ENCODE measurements around the gene PROSER3.
"Not testable (repeated sequence)": the region's sequence is repeated elsewhere in the genome, so short reads cannot be mapped to it uniquely, and the experiment has no call there.

The PROSER3 gene

DNA sequence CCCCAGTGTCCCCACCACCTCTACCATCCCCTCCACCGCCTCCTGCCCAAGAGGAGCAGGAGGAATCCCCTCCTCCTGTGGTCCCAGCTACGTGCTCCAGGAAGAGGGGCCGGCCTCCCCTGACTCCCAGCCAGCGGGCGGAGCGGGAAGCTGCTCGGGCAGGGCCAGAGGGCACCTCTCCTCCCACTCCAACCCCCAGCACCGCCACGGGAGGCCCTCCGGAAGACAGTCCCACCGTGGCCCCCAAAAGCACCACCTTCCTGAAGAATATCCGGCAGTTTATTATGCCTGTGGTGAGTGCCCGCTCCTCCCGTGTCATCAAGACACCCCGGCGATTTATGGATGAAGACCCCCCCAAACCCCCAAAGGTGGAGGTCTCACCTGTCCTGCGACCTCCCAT, 37.3 kb upstream of the PROSER3 start:
- no peak overlapping the region for H3K4me3 ChIP-seq
- H3K27ac ChIP-seq, result no peak overlapping the region

DNA sequence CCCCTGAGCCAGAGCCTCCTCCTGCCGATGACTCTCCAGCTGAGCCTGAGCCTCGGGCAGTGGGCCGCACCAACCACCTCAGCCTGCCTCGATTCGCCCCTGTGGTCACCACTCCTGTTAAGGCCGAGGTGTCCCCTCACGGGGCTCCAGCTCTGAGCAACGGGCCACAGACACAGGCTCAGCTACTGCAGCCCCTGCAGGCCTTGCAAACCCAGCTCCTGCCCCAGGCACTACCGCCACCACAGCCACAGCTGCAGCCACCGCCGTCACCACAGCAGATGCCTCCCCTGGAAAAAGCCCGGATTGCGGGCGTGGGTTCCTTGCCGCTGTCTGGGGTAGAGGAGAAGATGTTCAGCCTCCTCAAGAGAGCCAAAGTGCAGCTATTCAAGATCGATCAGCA, 36.6 kb upstream of the PROSER3 start:
- no peak overlapping the region for H3K4me3 ChIP-seq
- no peak overlapping the region for H3K27ac ChIP-seq

GRCh38 chr19:35722461-35722860, 35.5 kb upstream of the PROSER3 start:
- Histone ChIP-seq H3K27ac (no peak overlapping the region), H3K4me3 (no peak overlapping the region)

DNA sequence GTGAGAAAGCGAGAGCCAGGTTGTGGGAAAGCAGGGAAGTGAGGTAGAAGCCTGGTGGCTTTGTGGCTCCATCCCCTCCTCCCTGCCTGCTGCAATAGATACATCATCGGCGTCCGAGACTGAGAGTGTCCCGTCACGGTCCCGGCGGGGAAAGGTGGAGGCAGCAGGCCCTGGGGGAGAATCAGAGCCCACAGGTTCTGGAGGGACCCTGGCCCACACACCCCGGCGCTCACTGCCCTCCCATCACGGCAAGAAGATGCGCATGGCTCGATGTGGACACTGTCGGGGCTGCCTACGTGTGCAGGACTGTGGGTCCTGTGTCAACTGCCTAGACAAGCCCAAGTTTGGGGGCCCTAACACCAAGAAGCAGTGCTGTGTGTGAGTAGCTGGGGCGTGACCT, 35.1 kb upstream of the PROSER3 start:
- H3K27ac ChIP-seq, result no peak overlapping the region
- no peak overlapping the region for H3K4me3 ChIP-seq

GRCh38 chr19:35723671-35724070, 34.3 kb upstream of the PROSER3 start:
- H3K27ac ChIP-seq, result no peak overlapping the region
- no peak overlapping the region for H3K4me3 ChIP-seq

DNA sequence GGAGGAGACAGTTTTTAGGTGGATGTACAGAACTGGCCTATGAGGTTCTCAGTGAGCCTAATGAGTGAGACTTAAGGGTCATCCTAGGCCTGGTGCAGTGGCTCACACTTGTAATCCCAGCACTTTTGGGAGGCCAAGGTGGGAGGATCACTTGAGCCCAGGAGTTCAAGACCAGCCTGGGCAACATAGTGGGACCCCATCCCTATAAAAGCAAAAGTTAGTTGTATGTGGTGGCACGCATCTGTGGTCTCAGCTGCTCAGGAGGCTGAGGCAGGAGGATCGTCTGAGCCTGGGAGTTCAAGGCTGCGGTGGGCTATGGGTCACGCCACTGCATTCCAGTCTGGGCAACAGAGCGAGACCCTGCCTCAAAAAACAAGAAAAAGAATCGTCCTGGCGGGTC, 33.8 kb upstream of the PROSER3 start:
- not testable (repeated sequence) for H3K27ac ChIP-seq

DNA sequence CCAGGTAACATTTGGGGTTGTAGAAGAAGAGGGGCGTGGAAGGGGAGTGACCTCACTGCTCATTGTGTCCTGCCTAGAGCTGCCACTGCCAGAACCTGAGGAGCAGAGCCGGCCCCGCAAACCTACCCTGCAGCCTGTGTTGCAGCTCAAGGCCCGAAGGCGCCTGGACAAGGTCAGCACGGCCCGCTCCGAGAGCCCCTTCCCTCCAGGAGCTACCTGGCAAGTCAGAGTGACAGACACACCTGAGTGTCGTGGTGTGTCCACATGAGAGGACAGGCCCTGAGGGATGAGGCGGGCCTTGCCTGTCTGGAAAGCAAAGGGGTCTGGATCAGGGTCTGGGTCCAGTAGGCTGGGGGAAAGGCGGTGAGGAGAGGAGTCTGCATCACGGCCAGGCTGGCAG, 33.4 kb upstream of the PROSER3 start:
- Histone ChIP-seq H3K4me3 (no peak overlapping the region), H3K27ac (no peak overlapping the region)

More for the DNA sequence above, 33.8 kb upstream of the PROSER3 start:
- H3K4me3 ChIP-seq, result not testable (repeated sequence)

DNA sequence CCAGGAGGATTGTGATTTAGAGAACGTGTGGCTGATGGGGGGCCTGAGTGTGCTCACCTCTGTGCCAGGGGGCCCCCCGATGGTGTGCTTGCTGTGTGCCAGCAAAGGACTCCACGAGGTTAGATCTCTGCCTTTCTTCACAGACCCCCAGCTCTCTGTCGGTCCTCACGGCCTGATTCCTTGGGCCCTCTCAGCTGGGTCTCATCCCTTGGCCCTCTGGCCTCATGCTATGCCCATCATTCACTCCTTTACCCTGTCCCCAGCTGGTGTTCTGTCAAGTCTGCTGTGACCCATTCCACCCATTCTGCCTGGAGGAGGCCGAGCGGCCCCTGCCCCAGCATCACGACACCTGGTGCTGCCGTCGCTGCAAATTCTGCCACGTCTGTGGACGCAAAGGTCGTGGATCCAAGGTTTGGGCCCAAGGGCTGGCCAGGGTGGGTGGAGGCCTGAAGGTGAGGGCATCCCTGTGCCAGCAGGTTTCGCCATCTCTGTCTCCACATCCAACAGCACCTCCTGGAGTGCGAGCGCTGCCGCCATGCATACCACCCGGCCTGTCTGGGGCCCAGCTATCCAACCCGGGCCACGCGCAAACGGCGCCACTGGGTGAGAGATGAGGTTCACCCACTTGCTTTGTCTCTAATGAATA, 32.6 kb upstream of the PROSER3 start:
- Histone ChIP-seq H3K4me3 (no peak overlapping the region), H3K27ac (no peak overlapping the region)

DNA sequence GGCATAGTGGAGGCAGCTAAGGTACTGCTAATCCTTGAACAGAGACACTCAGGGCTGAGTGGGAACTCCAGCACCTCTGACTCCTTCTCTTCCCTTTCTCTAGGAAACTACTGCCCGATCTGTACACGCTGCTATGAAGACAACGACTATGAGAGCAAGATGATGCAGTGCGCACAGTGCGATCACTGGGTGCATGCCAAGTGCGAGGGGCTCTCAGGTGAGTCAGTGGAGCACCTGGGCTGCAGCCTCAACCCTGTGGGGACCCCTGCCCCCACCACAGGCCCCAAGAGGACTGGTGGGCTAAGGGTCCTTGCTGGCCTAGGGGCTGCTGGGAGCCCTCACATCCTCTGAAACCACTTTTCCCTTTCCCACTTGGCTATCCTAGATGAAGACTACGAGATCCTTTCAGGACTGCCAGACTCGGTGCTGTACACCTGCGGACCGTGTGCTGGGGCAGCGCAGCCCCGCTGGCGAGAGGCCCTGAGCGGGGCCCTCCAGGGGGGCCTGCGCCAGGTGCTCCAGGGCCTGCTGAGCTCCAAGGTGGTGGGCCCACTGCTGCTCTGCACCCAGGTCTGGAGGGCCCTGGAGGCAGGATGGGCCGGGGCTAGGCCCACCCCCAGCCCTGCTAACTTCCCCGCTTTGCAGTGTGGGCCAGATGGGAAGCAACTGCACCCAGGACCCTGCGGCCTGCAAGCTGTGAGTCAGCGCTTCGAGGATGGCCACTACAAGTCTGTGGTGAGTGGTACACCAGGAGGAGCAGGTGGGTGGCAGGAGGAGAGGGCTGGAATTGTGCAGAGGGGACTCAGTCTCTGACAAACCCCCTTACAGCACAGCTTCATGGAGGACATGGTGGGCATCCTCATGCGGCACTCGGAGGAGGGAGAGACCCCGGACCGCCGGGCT, 30.7 kb upstream of the PROSER3 start:
- Histone ChIP-seq H3K27ac (no peak overlapping the region), H3K4me3 (no peak overlapping the region)

DNA sequence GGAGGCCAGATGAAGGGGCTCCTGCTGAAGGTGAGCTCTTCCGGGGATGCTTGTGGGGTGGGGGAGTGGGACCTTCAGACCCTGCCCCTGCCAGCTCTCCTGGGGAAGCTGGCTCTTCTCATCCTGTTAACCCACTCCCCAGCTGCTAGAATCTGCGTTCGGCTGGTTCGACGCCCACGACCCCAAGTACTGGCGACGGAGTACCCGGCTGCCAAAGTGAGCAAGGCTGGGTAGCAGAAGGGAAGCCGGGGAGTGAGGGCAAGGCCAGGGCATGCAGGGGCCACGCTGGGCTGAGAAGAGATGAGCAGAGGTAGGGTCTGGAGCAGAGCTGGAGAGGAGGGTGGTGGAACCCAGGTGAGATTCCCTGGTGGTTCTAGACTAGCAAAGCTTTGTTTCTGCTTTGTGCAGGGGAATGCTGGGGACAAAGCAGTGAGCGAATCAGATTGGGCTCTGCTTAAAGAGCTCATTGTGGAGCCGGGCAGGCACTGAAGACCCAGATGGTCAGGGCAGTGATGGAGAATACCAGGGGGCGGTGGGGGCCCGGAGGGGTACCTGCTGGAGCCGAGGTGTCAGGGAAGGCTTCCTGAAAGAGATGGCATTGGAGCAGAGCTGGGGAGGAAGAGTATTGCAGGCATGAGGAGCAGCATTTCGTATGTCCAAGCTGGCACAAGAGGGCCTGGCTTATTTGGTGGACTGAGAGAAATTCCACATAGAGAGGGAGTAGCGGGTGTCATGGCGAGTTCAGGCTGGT, 29.8 kb upstream of the PROSER3 start:
- H3K27ac ChIP-seq, result no peak overlapping the region
- no peak overlapping the region for H3K4me3 ChIP-seq

DNA sequence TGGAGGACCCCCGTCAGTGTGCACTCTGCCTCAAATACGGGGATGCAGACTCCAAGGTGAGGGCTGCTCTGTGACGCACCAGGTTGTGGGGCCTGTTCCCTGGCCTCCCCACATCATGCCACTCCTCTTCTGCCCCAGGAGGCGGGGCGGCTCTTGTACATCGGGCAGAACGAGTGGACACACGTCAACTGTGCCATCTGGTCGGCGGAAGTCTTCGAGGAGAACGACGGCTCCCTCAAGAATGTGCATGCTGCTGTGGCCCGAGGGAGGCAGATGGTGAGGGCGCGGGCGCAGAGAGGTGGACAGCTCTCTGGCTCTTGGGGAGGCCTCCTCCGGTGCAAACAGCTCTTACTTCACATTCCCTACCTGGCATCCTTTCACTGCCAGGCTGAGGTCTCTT, 29.0 kb upstream of the PROSER3 start:
- H3K27ac ChIP-seq, result no peak overlapping the region
- no peak overlapping the region for H3K4me3 ChIP-seq

DNA sequence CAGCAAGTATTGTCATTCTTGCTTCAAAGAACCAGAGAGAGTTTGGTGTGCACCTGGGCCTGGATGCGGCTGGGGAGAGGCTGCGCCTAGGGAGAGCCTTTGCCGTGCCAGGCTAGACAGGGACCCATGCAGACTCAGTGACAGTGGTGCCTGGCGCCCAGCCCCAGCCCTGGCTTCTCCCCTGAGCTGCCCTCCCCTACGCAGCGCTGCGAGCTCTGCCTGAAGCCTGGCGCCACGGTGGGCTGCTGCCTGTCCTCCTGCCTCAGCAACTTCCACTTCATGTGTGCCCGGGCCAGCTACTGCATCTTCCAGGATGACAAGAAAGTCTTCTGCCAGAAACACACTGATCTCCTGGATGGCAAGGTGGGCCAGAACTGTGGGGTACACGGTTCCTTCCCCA, 28.2 kb upstream of the PROSER3 start:
- no peak overlapping the region for H3K4me3 ChIP-seq
- H3K27ac ChIP-seq, result no peak overlapping the region

DNA sequence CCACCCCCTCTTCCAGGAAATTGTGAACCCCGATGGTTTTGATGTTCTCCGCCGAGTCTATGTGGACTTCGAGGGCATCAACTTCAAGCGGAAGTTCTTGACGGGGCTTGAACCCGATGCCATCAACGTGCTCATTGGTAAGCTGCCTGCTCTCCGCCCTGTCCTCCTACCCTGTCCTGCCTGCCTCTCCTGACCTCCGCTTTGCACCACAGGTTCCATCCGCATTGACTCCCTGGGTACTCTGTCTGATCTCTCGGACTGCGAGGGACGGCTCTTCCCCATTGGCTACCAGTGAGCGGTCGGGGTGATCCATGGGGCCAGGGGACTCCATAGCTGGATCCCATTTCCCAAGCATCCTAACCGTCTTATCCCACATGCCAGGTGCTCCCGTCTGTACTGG, 27.6 kb upstream of the PROSER3 start:
- Histone ChIP-seq H3K27ac (peak overlapping the region in 2 of 21 experiments; percentile 12 to 17), H3K4me3 (no peak overlapping the region)

GRCh38 chr19:35731353-35731752, 26.6 kb upstream of the PROSER3 start:
- no peak overlapping the region for H3K4me3 ChIP-seq

DNA sequence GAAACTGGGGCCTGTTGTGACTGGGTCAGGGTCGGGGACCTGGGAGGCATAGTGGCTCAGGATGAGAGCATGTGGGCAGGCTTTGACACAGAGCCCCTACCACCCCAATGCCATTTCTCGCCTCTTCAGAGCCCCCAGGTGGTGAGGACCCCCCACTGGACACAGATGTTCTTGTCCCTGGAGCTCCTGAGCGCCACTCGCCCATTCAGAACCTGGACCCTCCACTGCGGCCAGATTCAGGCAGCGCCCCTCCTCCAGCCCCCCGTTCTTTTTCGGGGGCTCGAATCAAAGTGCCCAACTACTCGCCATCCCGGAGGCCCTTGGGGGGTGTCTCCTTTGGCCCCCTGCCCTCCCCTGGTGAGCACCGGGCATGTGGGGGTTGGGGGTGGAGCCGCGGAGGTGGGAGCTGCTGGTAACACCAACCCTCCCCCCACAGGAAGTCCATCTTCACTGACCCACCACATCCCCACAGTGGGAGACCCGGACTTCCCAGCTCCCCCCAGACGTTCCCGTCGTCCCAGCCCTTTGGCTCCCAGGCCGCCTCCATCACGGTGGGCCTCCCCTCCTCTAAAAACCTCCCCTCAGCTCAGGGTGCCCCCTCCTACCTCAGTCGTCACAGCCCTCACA, 26.1 kb upstream of the PROSER3 start:
- peak overlapping the region in 1 of 21 experiments; percentile 24 for H3K27ac ChIP-seq

More at GRCh38 chr19:35731353-35731752, 26.6 kb upstream of the PROSER3 start:
- peak overlapping the region in 1 of 21 experiments; percentile 12 for H3K27ac ChIP-seq

GRCh38 chr19:35732540-35733179, 25.3 kb upstream of the PROSER3 start:
- no peak overlapping the region for H3K4me3 ChIP-seq
- no peak overlapping the region for H3K27ac ChIP-seq

More for the DNA sequence above, 26.1 kb upstream of the PROSER3 start:
- no peak overlapping the region for H3K4me3 ChIP-seq

- Histone ChIP-seq H3K27ac (peak overlapping the region in 1 of 21 experiments; percentile 8), H3K4me3 (no peak overlapping the region)
Observed at GRCh38 chr19:35733180-35734125, 24.5 kb upstream of the PROSER3 start.

DNA sequence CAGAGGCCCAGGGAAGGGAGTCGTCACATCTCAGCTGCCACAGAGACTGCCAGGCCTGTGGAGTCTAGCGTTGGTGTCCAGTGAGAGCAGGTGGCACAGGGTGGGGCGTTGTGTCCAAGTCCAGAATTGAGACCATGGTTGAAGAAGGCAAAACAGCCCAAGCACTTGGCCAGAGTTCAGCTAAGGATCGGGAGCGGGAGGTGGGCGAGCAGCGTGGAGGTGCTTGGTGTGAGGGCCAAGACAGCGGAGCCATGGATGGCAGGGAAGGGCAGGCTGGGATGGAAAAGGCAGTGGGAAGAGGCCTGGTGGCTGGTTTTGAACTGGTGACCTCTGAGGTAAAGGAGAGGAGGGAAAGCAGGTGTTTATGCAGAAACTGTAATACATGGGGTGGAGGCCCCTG, 23.7 kb upstream of the PROSER3 start:
- no peak overlapping the region for H3K4me3 ChIP-seq
- no peak overlapping the region for H3K27ac ChIP-seq
